HT1080 (cell line): ENCODE measurements around the gene GMPS. TPM values are rescaled to one million over a fixed set of nuclear protein-coding genes. Genes with fewer than 3 reads are reported as not detected.
"Not testable (repeated sequence)": the region's sequence is repeated elsewhere in the genome, so short reads cannot be mapped to it uniquely, and the experiment has no call there.

Experiments
- DNase-seq: peaks from one replicate; pipeline ENCODE4 v3.0.0-alpha.2; 2015; ENCODE audit warnings: low read depth
- total RNA-seq: library from RNA; depleted of rRNA; stranded (reverse); fragments of >200 nt; shearing (Covaris generic); gene quantifications from 2 replicates; pipeline ENCODE4 v1.2.3, GENCODE V29; 2014

Gene GMPS
- total RNA-seq, 1 experiment from 2014 or later: 75.3 TPM

- DNase-seq: no peak
Observed at GRCh38 chr3:155871746-155872158, 1.3 kb downstream of the GMPS start.

- no peak for DNase-seq
Observed at GRCh38 chr3:155872904-155873646, 2.6 kb downstream of the GMPS start.

GRCh38 chr3:155876037-155876436 lies 5.6 kb downstream of the GMPS start:
- DNase-seq: no peak

- no peak for DNase-seq
Observed at GRCh38 chr3:155876503-155876902, 6.1 kb downstream of the GMPS start.

GRCh38 chr3:155880286-155880685 lies 9.8 kb downstream of the GMPS start:
- no peak for DNase-seq

- no peak for DNase-seq
Observed at GRCh38 chr3:155884292-155884691, 13.8 kb downstream of the GMPS start.

GRCh38 chr3:155885292-155885691 lies 14.8 kb downstream of the GMPS start:
- no peak for DNase-seq

GRCh38 chr3:155886348-155886747 lies 15.9 kb downstream of the GMPS start:
- not testable (repeated sequence) for DNase-seq

- DNase-seq: no peak
Observed at GRCh38 chr3:155886915-155887314, 16.5 kb downstream of the GMPS start.

GRCh38 chr3:155889212-155889611 lies 18.8 kb downstream of the GMPS start:
- DNase-seq: no peak

GRCh38 chr3:155889952-155890351 lies 19.5 kb downstream of the GMPS start:
- DNase-seq: no peak

- DNase-seq: peak; percentile 28
Observed at GRCh38 chr3:155890671-155891190, 20.3 kb downstream of the GMPS start.

GRCh38 chr3:155891321-155891720 lies 20.9 kb downstream of the GMPS start:
- no peak for DNase-seq

GRCh38 chr3:155895379-155895900 lies 25.0 kb downstream of the GMPS start:
- no peak for DNase-seq

GRCh38 chr3:155906900-155907299 lies 36.5 kb downstream of the GMPS start:
- DNase-seq: no peak

GRCh38 chr3:155908086-155908485 lies 37.6 kb downstream of the GMPS start:
- peak; percentile 56 for DNase-seq

GRCh38 chr3:155908605-155909004 lies 38.2 kb downstream of the GMPS start:
- no peak for DNase-seq

GRCh38 chr3:155912090-155912489 lies 41.6 kb downstream of the GMPS start:
- no peak for DNase-seq

- no peak for DNase-seq
Observed at GRCh38 chr3:155912579-155913190, 42.2 kb downstream of the GMPS start.

GRCh38 chr3:155917781-155918180 lies 47.3 kb downstream of the GMPS start:
- no peak for DNase-seq

GRCh38 chr3:155919728-155920127 lies 49.3 kb downstream of the GMPS start:
- no peak for DNase-seq

GRCh38 chr3:155921486-155921885 lies 51.0 kb downstream of the GMPS start:
- DNase-seq: no peak

- DNase-seq: no peak
Observed at GRCh38 chr3:155934230-155934629, 63.8 kb downstream of the GMPS start.
